22Rv1 (cell line): ENCODE measurements around the gene CFAP410.

ENCODE experiments used
- CTCF ChIP-seq: fragments of 450-650 bp; IDR thresholded peaks from 2 replicates; pipeline ENCODE4 v1.5.1; 2017; ENCODE audit warnings: mild to moderate bottlenecking
- ZFX ChIP-seq: fragments of 450-650 bp; IDR thresholded peaks from 2 replicates; pipeline ENCODE4 v1.6.1; 2017; ENCODE audit warnings: antibody characterized with exemption, borderline replicate concordance

GRCh38 chr21:44298301-44298700, 40.9 kb downstream of the CFAP410 start:
- TF ChIP-seq CTCF (no peak), ZFX (no peak)
